ENCODE data around the gene SDHA. TPM values are rescaled to one million over a fixed set of nuclear protein-coding genes. Genes with fewer than 3 reads are reported as not detected.
"Not testable (repeated sequence)": the region's sequence is repeated elsewhere in the genome, so short reads cannot be mapped to it uniquely, and the experiment has no call there.

SDHA gene
- polyA plus RNA-seq, 1 donor from 2014 or later, result 70.4 TPM

GRCh38 chr5:302966-303365 lies 84.8 kb downstream of the SDHA start:
- Histone ChIP-seq H3K36me3 (ENCODE audit: insufficient read depth, low read length) (no peaks in the 10 kb centered on the region), H3K27ac (ENCODE audit: low read length) (no peak overlapping the region), H2AFZ (ENCODE audit: low read depth, low read length) (no peak overlapping the region), H3F3A (ENCODE audit: insufficient read depth, low read length, poor library complexity, severe bottlenecking) (no peaks in the 10 kb centered on the region), H4K20me1 (ENCODE audit: insufficient read depth) (no peaks in the 10 kb centered on the region), H3K4me3 (ENCODE audit: low read length) (no peak overlapping the region), H3K9ac (ENCODE audit: low read length) (no peak overlapping the region), H3K27me3 (ENCODE audit: insufficient read depth, low read depth, low read length) (no peaks in the 10 kb centered on the region), H3K4me2 (ENCODE audit: low read length) (no peak overlapping the region), H3K9me3 (ENCODE audit: low read length) (no peaks in the 10 kb centered on the region), H3K9me2 (ENCODE audit: insufficient read depth, low read length) (no peaks in the 10 kb centered on the region), H3K79me2 (replicated peaks; ENCODE audit: insufficient read depth, low read length) (no peaks in the 10 kb centered on the region)
- TF ChIP-seq, protein P1, sequence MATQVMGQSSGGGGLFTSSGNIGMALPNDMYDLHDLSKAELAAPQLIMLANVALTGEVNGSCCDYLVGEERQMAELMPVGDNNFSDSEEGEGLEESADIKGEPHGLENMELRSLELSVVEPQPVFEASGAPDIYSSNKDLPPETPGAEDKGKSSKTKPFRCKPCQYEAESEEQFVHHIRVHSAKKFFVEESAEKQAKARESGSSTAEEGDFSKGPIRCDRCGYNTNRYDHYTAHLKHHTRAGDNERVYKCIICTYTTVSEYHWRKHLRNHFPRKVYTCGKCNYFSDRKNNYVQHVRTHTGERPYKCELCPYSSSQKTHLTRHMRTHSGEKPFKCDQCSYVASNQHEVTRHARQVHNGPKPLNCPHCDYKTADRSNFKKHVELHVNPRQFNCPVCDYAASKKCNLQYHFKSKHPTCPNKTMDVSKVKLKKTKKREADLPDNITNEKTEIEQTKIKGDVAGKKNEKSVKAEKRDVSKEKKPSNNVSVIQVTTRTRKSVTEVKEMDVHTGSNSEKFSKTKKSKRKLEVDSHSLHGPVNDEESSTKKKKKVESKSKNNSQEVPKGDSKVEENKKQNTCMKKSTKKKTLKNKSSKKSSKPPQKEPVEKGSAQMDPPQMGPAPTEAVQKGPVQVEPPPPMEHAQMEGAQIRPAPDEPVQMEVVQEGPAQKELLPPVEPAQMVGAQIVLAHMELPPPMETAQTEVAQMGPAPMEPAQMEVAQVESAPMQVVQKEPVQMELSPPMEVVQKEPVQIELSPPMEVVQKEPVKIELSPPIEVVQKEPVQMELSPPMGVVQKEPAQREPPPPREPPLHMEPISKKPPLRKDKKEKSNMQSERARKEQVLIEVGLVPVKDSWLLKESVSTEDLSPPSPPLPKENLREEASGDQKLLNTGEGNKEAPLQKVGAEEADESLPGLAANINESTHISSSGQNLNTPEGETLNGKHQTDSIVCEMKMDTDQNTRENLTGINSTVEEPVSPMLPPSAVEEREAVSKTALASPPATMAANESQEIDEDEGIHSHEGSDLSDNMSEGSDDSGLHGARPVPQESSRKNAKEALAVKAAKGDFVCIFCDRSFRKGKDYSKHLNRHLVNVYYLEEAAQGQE (IDR thresholded peaks at IDR 0.05; ENCODE audit: borderline replicate concordance), result no peak
- TF ChIP-seq EP300 (conservative IDR thresholded peaks at IDR 0.05; ENCODE audit: poor library complexity, severe bottlenecking) (no peak), MXI1 (conservative IDR thresholded peaks at IDR 0.05; ENCODE audit: poor library complexity, severe bottlenecking) (no peak), CTCF (IDR thresholded peaks at IDR 0.05; ENCODE audit: poor library complexity, severe bottlenecking) (no peak), EZH2 (IDR thresholded peaks at IDR 0.05; ENCODE audit: borderline replicate concordance, insufficient read depth, low read length, poor library complexity, severe bottlenecking) (no peak), RAD21 (conservative IDR thresholded peaks at IDR 0.05) (no peak), POLR2AphosphoS5 (IDR thresholded peaks at IDR 0.05) (no peak), SMC3 (conservative IDR thresholded peaks at IDR 0.05; ENCODE audit: poor library complexity) (no peak), TAF1 (IDR thresholded peaks at IDR 0.05; ENCODE audit: low read depth) (no peak)

DNA sequence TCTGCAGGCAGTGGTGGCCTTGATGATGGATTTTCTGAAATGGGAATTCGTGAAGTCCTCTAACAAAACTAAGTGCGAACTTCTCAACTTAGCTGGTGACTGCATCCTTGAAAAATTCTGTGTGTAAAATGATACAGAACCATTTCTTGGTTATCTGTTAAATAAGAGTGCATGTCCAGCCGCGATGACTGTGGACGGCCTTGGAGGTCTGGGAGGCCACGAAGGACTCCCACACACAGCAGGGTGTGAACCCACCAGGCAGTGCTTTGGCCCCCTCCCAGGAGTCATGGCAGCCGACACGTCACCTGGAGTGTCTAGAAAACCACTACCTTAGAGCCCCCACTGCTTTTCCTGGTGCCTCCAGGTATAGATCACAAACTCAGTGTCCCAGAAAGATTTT lies 85.6 kb downstream of the SDHA start:
- H4K20me1 ChIP-seq (ENCODE audit: insufficient read depth); H3K4me3 ChIP-seq (ENCODE audit: low read length); H3K4me2 ChIP-seq (ENCODE audit: low read length); H3K9me2 ChIP-seq (ENCODE audit: insufficient read depth, low read length); H3K27me3 ChIP-seq (ENCODE audit: insufficient read depth, low read depth, low read length); H3K27ac ChIP-seq (ENCODE audit: low read length); H3K36me3 ChIP-seq (ENCODE audit: insufficient read depth, low read length); H3K79me2 ChIP-seq (replicated peaks; ENCODE audit: insufficient read depth, low read length); H2AFZ ChIP-seq (ENCODE audit: low read depth, low read length); H3K9me3 ChIP-seq (ENCODE audit: low read length); H3K9ac ChIP-seq (ENCODE audit: low read length); H3F3A ChIP-seq (ENCODE audit: insufficient read depth, low read length, poor library complexity, severe bottlenecking): not testable (repeated sequence)

DNA sequence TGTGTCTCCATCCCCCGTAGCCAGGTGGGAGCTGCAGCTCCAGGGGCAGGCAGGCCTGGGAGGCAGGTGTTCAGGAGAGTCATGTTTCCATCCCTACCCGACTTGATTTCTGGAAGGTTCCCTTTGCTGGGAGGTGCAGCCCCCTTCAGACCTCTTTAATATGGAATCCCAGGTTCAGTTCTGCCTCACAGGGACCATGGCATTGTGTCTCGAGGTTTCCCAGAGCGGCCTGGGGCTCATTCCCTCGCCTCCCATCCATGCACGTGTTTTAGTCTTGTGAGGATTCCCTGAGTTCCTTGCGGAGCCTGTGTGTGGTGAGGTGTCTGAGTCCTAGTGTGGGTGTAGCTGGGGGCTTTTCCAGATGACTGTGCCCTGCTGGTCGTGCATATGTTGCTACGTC lies 86.9 kb downstream of the SDHA start:
- Histone ChIP-seq H3K9me3 (ENCODE audit: low read length) (no peaks in the 10 kb centered on the region), H3K4me3 (ENCODE audit: low read length) (no peak overlapping the region), H3K9me2 (ENCODE audit: insufficient read depth, low read length) (no peaks in the 10 kb centered on the region), H3K36me3 (ENCODE audit: insufficient read depth, low read length) (no peaks in the 10 kb centered on the region), H4K20me1 (ENCODE audit: insufficient read depth) (no peaks in the 10 kb centered on the region), H2AFZ (ENCODE audit: low read depth, low read length) (no peak overlapping the region), H3K4me2 (ENCODE audit: low read length) (no peak overlapping the region), H3K27me3 (ENCODE audit: insufficient read depth, low read depth, low read length) (no peaks in the 10 kb centered on the region), H3F3A (ENCODE audit: insufficient read depth, low read length, poor library complexity, severe bottlenecking) (no peaks in the 10 kb centered on the region), H3K9ac (ENCODE audit: low read length) (no peak overlapping the region), H3K27ac (ENCODE audit: low read length) (no peak overlapping the region), H3K79me2 (replicated peaks; ENCODE audit: insufficient read depth, low read length) (no peaks in the 10 kb centered on the region)
- TF ChIP-seq EZH2 (IDR thresholded peaks at IDR 0.05; ENCODE audit: borderline replicate concordance, insufficient read depth, low read length, poor library complexity, severe bottlenecking), result no peak
- TF ChIP-seq SMC3 (conservative IDR thresholded peaks at IDR 0.05; ENCODE audit: poor library complexity), result no peak
- no peak for TF ChIP-seq TAF1 (IDR thresholded peaks at IDR 0.05; ENCODE audit: low read depth)
- no peak for TF ChIP-seq RAD21 (conservative IDR thresholded peaks at IDR 0.05)
- no peak for TF ChIP-seq CTCF (IDR thresholded peaks at IDR 0.05; ENCODE audit: poor library complexity, severe bottlenecking)
- TF ChIP-seq POLR2AphosphoS5 (IDR thresholded peaks at IDR 0.05), result no peak
- TF ChIP-seq EP300 (conservative IDR thresholded peaks at IDR 0.05; ENCODE audit: poor library complexity, severe bottlenecking), result no peak
- TF ChIP-seq, protein P1 (IDR thresholded peaks at IDR 0.05; ENCODE audit: borderline replicate concordance), result no peak
- TF ChIP-seq MXI1 (conservative IDR thresholded peaks at IDR 0.05; ENCODE audit: poor library complexity, severe bottlenecking), result no peak

Data from neural cell (in vitro differentiated cells).